ENCODE results near the gene CCSAP.

- no peak for TF ChIP-seq CTCF (IDR thresholded peaks at IDR 0.05; ENCODE audit: low read depth, low read length)
- TF ChIP-seq POLR2A (IDR thresholded peaks at IDR 0.05; ENCODE audit: extremely low read depth, insufficient read length), result no peak
- TF ChIP-seq MAX (IDR thresholded peaks at IDR 0.05; ENCODE audit: low read depth, low read length), result peak; percentile 32; the same call in 1 of the 2 replicates
- TF ChIP-seq MYC (IDR thresholded peaks at IDR 0.05; ENCODE audit: low read depth, low read length), result no peak
Observed at GRCh38 chr1:229272164-229273158, 70.4 kb downstream of the CCSAP start.

All from NB4 (cell line).